GM21367 (cell line): Measurements from ENCODE around the gene ALK.

Experiments used
- ATAC-seq: cut with Tn5 transposase; IDR thresholded peaks from one replicate; pipeline ENCODE4 v1.9.1; 2021; ENCODE audit not compliant: unreplicated experiment

ALK gene

GRCh38 chr2:29799628-29800027, 121.8 kb downstream of the ALK start:
- ATAC-seq, result no peak

- ATAC-seq, result no peak
These were observed 123.5 kb downstream of the ALK start for GRCh38 chr2:29797916-29798315.

GRCh38 chr2:29796446-29796845, 124.9 kb downstream of the ALK start:
- no peak for ATAC-seq

- no peak for ATAC-seq
These were observed 131.4 kb downstream of the ALK start for GRCh38 chr2:29789911-29790485.

- ATAC-seq, result no peak
These were observed 133.6 kb downstream of the ALK start for GRCh38 chr2:29787473-29788465.

- ATAC-seq, result no peak
These were observed 135.0 kb downstream of the ALK start for GRCh38 chr2:29786361-29786760.

GRCh38 chr2:29783666-29784065, 137.7 kb downstream of the ALK start:
- no peak for ATAC-seq

- ATAC-seq, result no peak
These were observed 138.6 kb downstream of the ALK start for GRCh38 chr2:29782549-29783458.

GRCh38 chr2:29782087-29782486, 139.3 kb downstream of the ALK start:
- no peak for ATAC-seq

GRCh38 chr2:29780906-29781305, 140.5 kb downstream of the ALK start:
- no peak for ATAC-seq

- no peak for ATAC-seq
These were observed 144.2 kb downstream of the ALK start for GRCh38 chr2:29777161-29777560.

GRCh38 chr2:29776406-29776805, 145.0 kb downstream of the ALK start:
- ATAC-seq, result no peak

GRCh38 chr2:29775937-29776336, 145.4 kb downstream of the ALK start:
- ATAC-seq, result no peak

GRCh38 chr2:29774624-29775023, 146.8 kb downstream of the ALK start:
- ATAC-seq, result no peak

GRCh38 chr2:29770846-29771245, 150.5 kb downstream of the ALK start:
- ATAC-seq, result no peak

GRCh38 chr2:29769847-29770246, 151.5 kb downstream of the ALK start:
- ATAC-seq, result no peak

GRCh38 chr2:29767606-29768335, 153.6 kb downstream of the ALK start:
- ATAC-seq, result no peak

GRCh38 chr2:29766191-29766590, 155.2 kb downstream of the ALK start:
- no peak for ATAC-seq

GRCh38 chr2:29765721-29766120, 155.7 kb downstream of the ALK start:
- ATAC-seq, result no peak

- ATAC-seq, result no peak
These were observed 158.0 kb downstream of the ALK start for GRCh38 chr2:29763371-29763770.

GRCh38 chr2:29762239-29762638, 159.1 kb downstream of the ALK start:
- no peak for ATAC-seq
